GM18861 (cell line): ENCODE data around the gene CLASP1.

Experiments
- ATAC-seq: cut with Tn5 transposase; IDR thresholded peaks from one replicate; pipeline ENCODE4 v1.9.1; 2021; ENCODE audit not compliant: unreplicated experiment

CLASP1 gene

DNA sequence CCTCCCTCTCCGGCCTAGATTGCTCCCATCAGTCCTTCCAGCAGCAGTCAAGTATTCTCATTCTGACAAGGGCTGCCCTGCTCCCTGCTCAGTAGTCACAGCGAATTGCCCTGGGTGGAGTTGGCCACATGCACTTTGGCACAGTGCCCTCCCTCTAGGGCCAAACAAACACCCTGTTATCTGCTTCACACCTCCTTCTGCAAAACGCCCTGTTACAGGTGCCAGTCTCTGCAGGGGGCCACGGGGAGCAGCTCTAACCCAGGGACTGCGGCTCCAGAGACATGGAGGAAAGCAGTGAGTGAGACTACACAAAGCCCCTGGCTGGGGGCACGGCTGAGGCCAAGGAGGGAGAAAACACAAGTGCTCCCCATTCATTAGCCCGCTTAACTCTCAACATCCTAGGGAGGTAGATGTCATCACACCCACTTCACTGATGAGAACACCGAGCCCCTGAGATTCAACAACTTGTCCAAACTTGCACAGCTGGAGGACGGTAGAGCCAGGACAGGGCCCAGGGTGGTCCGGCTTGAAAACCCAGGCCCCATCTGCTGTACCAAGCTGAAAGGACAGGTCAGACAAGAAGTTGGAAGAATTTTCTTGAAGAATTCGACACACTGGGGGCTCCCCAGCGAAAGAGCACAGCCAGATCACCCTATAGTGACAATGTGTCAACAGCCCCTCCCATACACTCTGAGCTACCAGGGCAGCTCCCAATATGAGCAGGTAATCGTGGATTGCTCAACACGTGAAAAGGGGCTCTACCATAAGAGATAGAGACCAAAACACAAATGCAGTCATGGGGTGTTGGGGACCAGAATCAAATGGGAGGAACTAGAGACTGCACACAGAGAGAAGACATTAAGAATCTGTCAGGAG lies 355.6 kb downstream of the CLASP1 start:
- ATAC-seq: no peak

DNA sequence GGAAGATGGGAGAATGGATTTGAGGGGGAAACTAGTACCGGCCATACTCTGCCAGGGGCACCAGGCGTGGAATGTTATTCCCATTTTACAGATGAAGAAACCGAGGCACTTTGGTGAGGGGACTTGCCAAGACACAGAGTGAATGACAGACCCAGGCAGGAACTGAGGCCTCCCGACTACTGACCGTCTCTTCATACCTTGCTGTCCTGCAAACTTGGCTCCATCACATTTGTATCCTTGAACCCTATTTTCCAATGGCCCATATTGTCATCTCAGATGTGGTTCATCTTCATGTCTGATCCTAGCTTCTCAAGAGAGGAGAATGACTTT lies 358.0 kb downstream of the CLASP1 start:
- no peak for ATAC-seq

DNA sequence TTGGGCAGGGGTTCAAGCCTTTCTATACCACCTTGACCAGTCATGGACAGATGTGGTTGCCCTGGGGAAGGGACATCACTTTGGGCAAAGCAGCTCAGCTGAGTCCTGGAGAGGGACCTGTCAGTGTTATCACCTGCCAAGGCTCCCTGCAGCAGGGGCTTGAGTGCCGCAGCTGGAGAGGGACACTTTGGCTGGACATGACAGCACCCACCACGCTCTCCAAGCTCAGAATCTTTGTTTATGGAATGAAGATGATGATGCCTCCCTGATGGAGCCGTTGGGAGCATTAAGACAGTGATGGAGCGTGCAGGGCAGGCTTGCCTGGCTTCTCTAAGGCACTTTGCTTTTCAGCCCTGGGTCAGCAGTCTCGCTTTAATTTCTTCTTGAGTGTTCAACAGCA lies 360.0 kb downstream of the CLASP1 start:
- ATAC-seq: no peak

DNA sequence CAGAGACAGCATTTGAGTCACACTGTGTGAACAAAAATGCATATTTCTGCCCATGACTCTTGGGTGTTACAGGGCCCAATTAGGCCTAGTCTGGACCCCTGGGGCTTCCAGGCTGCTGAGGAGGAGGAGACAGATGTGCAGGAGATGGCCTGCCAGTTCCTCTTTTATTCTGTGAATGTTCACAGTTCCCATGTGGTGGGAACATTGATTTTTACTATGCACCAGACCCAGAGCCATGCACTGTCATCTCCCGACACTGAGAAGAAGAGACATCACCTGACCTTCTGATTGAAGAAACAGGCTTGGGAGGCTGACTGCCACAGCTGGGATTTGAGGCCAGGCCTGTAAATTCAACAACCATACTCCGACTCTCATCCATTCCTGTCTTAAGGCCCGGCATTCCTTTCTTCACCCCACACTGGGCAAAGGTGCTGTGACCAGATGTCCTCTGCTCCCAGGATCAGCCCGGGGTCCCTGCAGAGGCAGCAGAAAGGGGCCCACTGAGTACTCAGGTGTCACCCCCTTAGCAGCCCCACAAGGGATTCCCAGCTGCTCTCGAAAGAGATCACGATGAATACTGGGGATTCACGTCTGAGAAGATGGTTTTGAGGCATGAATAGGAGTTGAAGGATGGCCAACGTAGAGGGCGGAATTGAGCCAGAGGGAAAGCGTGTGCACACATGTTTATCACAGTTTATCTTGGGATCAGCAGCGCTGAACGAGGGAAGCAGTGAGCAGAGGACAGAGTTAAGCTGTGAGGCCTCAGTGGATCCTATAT lies 360.6 kb downstream of the CLASP1 start:
- no peak for ATAC-seq

DNA sequence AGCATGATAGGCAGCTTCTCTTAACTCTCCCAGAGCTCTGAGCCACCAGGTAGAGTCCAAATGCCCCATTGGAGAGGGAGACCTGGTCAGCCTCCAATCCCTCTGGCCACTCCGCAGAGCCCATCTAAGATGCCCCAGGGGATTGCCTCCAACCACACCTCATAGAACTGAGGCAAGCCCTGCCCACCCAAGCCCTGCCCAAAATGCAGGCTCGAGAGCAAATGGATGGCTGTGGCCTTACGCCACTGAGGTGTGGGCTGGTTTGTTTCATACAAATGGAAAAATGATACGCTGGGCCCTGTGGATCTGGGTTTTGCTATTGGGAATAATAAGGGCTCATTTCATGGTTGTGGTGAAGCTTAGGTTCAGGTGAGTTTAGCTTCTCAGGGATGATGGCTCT lies 361.3 kb downstream of the CLASP1 start:
- ATAC-seq: no peak
